IPS-NIHi7 (cell line): ENCODE measurements around the gene RAC2.
"Not testable (repeated sequence)": the region's sequence is repeated elsewhere in the genome, so short reads cannot be mapped to it uniquely, and the experiment has no call there.

Experiments used
- DNase-seq: peaks from one replicate; pipeline ENCODE4 v3.0.0; 2012; ENCODE audit warnings: mixed read lengths; ENCODE audit errors: extremely low spot score

Gene RAC2

GRCh38 chr22:37206118-37206840, 37.8 kb downstream of the RAC2 start:
- DNase-seq: no peak

GRCh38 chr22:37205046-37205445, 39.0 kb downstream of the RAC2 start:
- no peak for DNase-seq

GRCh38 chr22:37204045-37204655, 39.9 kb downstream of the RAC2 start:
- DNase-seq: no peak

- DNase-seq: no peak
Observed at GRCh38 chr22:37203354-37204044, 40.6 kb downstream of the RAC2 start.

GRCh38 chr22:37202716-37203115, 41.4 kb downstream of the RAC2 start:
- no peak for DNase-seq

- no peak for DNase-seq
Observed at GRCh38 chr22:37202001-37202555, 42.0 kb downstream of the RAC2 start.

- not testable (repeated sequence) for DNase-seq
Observed at GRCh38 chr22:37201443-37201820, 42.6 kb downstream of the RAC2 start.

- DNase-seq: peak; percentile 65
Observed at GRCh38 chr22:37199760-37200108, 44.3 kb downstream of the RAC2 start.

- DNase-seq: peak; percentile 99
Observed at GRCh38 chr22:37199103-37199759, 44.8 kb downstream of the RAC2 start.

GRCh38 chr22:37198258-37199102, 45.6 kb downstream of the RAC2 start:
- DNase-seq: peak; percentile 82

GRCh38 chr22:37197451-37198257, 46.4 kb downstream of the RAC2 start:
- DNase-seq: no peak

- DNase-seq: no peak
Observed at GRCh38 chr22:37196539-37197450, 47.3 kb downstream of the RAC2 start.

GRCh38 chr22:37195921-37196320, 48.1 kb downstream of the RAC2 start:
- DNase-seq: no peak

- DNase-seq: no peak
Observed at GRCh38 chr22:37194750-37195149, 49.3 kb downstream of the RAC2 start.

GRCh38 chr22:37193629-37194191, 50.4 kb downstream of the RAC2 start:
- DNase-seq: no peak

- no peak for DNase-seq
Observed at GRCh38 chr22:37192741-37193140, 51.3 kb downstream of the RAC2 start.

GRCh38 chr22:37192204-37192603, 51.9 kb downstream of the RAC2 start:
- DNase-seq: no peak

GRCh38 chr22:37190262-37190780, 53.7 kb downstream of the RAC2 start:
- no peak for DNase-seq
